Effector memory CD8-positive, alpha-beta T cell (primary cell): ENCODE measurements around the gene TMEM256.

Experiments
- ATAC-seq: fragments of 150-1000 bp; cut with Tn5 transposase; replicated peaks from 2 replicates; pipeline ENCODE4 v1.10.0; 2021; ENCODE audit warnings: mild to moderate bottlenecking, moderate library complexity
- DNase-seq, 3 experiments: peaks; one replicate each; pipeline ENCODE4 v3.0.0; 2021
- H3K27ac Mint-ChIP-seq, 2 donors: one replicate each; pipeline ENCODE4 v1.8.0; 2022; ENCODE audit warnings: mild to moderate bottlenecking in 2 of 2, mixed read lengths in 2 of 2, moderate library complexity in 2 of 2
- H3K27me3 Mint-ChIP-seq, 2 donors: one replicate each; pipeline ENCODE4 v1.8.0; 2022; ENCODE audit warnings: mixed read lengths in 2 of 2
- H3K36me3 Mint-ChIP-seq: one replicate; pipeline ENCODE4 v1.8.0; 2022; ENCODE audit warnings: mild to moderate bottlenecking, moderate library complexity, mixed read lengths; ENCODE audit not compliant: insufficient read depth
- H3K4me1 Mint-ChIP-seq, 2 donors: one replicate each; pipeline ENCODE4 v1.8.0; 2022; ENCODE audit warnings: low read depth in 2 of 2, mixed read lengths in 2 of 2
- H3K4me3 Mint-ChIP-seq, 2 donors: one replicate each; pipeline ENCODE4 v1.8.0; 2022; ENCODE audit warnings: mild to moderate bottlenecking in 2 of 2, mixed read lengths in 2 of 2, moderate library complexity in 2 of 2
- H3K9me3 Mint-ChIP-seq, 2 donors: one replicate each; pipeline ENCODE4 v1.8.0; 2022; ENCODE audit warnings: mixed read lengths in 2 of 2

TMEM256 gene

GRCh38 chr17:7409716-7410115, 5.8 kb upstream of the TMEM256 start:
- Mint-ChIP-seq H3K4me1 (peaks cover 6% of the 10 kb centered on the region in 2 donors), H3K27ac (no peak overlapping the region), H3K27me3 (no peaks in the 10 kb centered on the region), H3K36me3 (peaks cover 9% of the 10 kb centered on the region), H3K4me3 (no peak overlapping the region), H3K9me3 (no peaks in the 10 kb centered on the region)
- no peak for DNase-seq
- no peak for ATAC-seq

- peaks cover 6% of the 10 kb centered on the region in 2 donors for H3K4me1 Mint-ChIP-seq
- H3K36me3 Mint-ChIP-seq, result peaks cover 18% of the 10 kb centered on the region
- DNase-seq (no peak), ATAC-seq (no peak)
- H3K27ac Mint-ChIP-seq, result no peak overlapping the region
- H3K27me3 Mint-ChIP-seq, result no peaks in the 10 kb centered on the region
- H3K4me3 Mint-ChIP-seq, result peak overlapping the region in 1 of 2 donors; percentile 51
- no peaks in the 10 kb centered on the region for H3K9me3 Mint-ChIP-seq
Observed at GRCh38 chr17:7408863-7409262, 5.0 kb upstream of the TMEM256 start.

DNA sequence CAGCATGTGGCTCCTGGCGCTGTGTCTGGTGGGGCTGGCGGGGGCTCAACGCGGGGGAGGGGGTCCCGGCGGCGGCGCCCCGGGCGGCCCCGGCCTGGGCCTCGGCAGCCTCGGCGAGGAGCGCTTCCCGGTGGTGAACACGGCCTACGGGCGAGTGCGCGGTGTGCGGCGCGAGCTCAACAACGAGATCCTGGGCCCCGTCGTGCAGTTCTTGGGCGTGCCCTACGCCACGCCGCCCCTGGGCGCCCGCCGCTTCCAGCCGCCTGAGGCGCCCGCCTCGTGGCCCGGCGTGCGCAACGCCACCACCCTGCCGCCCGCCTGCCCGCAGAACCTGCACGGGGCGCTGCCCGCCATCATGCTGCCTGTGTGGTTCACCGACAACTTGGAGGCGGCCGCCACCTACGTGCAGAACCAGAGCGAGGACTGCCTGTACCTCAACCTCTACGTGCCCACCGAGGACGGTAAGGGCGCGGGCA, 4.4 kb upstream of the TMEM256 start:
- ATAC-seq (peak; percentile 9), DNase-seq (peak in 2 of 3 experiments; percentile 17 to 34)
- H3K9me3 Mint-ChIP-seq, result no peaks in the 10 kb centered on the region
- no peak overlapping the region for H3K27ac Mint-ChIP-seq
- H3K27me3 Mint-ChIP-seq, result no peaks in the 10 kb centered on the region
- peaks cover 6 to 8% of the 10 kb centered on the region in 2 donors for H3K4me1 Mint-ChIP-seq
- peaks cover 18% of the 10 kb centered on the region for H3K36me3 Mint-ChIP-seq
- no peak overlapping the region for H3K4me3 Mint-ChIP-seq

GRCh38 chr17:7407485-7408251, 3.8 kb upstream of the TMEM256 start, which contains the start of gene NLGN2:
NLGN2 (plus strand) TSS chr17:7407845; CDS start chr17:7408256, 411 bp downstream.
- Mint-ChIP-seq H3K4me3 (peak within 1 kb of the TSS in 1 of 2 donors; percentile 47), H3K36me3 (peaks cover 18% of the 10 kb centered on the region), H3K27me3 (no peaks in the 10 kb centered on the region), H3K4me1 (peaks cover 8 to 13% of the 10 kb centered on the region in 2 donors), H3K9me3 (no peaks in the 10 kb centered on the region), H3K27ac (no peak within 1 kb of the TSS)
- ATAC-seq (no peak), DNase-seq (no peak)

DNA sequence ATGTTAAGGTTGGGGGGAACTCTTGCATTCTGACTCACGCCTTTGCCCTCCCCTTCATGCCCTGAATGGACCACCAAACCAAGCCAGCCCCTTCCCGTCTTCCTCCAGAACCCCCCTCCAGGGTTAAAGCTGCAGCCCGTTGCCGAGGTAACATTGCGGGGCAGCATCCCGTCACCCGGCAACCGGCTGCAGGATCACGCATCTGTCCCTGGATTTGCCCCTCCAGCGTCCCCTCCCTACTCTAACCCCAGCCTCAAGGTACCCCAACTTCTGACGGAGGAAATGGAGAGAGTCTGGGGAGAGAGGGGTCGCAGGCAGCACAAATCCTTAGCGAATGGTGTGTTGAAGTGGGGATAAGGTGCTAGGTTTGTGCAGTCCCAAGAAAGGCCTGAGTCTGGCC, 3.2 kb upstream of the TMEM256 start:
- Mint-ChIP-seq H3K9me3 (no peaks in the 10 kb centered on the region), H3K27ac (no peak overlapping the region), H3K36me3 (peaks cover 18% of the 10 kb centered on the region), H3K4me3 (peak overlapping the region in 1 of 2 donors; percentile 47), H3K27me3 (no peaks in the 10 kb centered on the region), H3K4me1 (peaks cover 8 to 13% of the 10 kb centered on the region in 2 donors)
- no peak for ATAC-seq
- DNase-seq, result no peak

GRCh38 chr17:7406235-7406825, 2.4 kb upstream of the TMEM256 start:
- H3K36me3 Mint-ChIP-seq, result peaks cover 18% of the 10 kb centered on the region

GRCh38 chr17:7405350-7406234, 1.7 kb upstream of the TMEM256 start:
- H3K27ac Mint-ChIP-seq, result peak overlapping the region; percentile 64 to 92
- H3K4me1 Mint-ChIP-seq, result peaks cover 10 to 13% of the 10 kb centered on the region in 2 donors
- no peak for ATAC-seq
- H3K27me3 Mint-ChIP-seq, result no peaks in the 10 kb centered on the region
- no peaks in the 10 kb centered on the region for H3K9me3 Mint-ChIP-seq
- H3K36me3 Mint-ChIP-seq, result peaks cover 18% of the 10 kb centered on the region
- no peak for DNase-seq
- peak overlapping the region; percentile 91 to 95 for H3K4me3 Mint-ChIP-seq

More at GRCh38 chr17:7406235-7406825, 2.4 kb upstream of the TMEM256 start:
- peaks cover 10 to 13% of the 10 kb centered on the region in 2 donors for H3K4me1 Mint-ChIP-seq
- ATAC-seq, result no peak
- H3K4me3 Mint-ChIP-seq, result peak overlapping the region; percentile 91 to 95
- DNase-seq, result no peak
- H3K27me3 Mint-ChIP-seq, result no peaks in the 10 kb centered on the region
- no peaks in the 10 kb centered on the region for H3K9me3 Mint-ChIP-seq
- peak overlapping the region; percentile 21 to 64 for H3K27ac Mint-ChIP-seq

- H3K27ac Mint-ChIP-seq, result peak overlapping the region; percentile 88 to 92
- no peak for DNase-seq
- no peaks in the 10 kb centered on the region for H3K9me3 Mint-ChIP-seq
- H3K4me3 Mint-ChIP-seq, result peak overlapping the region; percentile 91 to 95
- H3K27me3 Mint-ChIP-seq, result no peaks in the 10 kb centered on the region
- H3K4me1 Mint-ChIP-seq, result peaks cover 10 to 13% of the 10 kb centered on the region in 2 donors
- peaks cover 18% of the 10 kb centered on the region for H3K36me3 Mint-ChIP-seq
- ATAC-seq, result peak; percentile 56
Observed at GRCh38 chr17:7404737-7405349, 946 bp upstream of the TMEM256 start.

DNA sequence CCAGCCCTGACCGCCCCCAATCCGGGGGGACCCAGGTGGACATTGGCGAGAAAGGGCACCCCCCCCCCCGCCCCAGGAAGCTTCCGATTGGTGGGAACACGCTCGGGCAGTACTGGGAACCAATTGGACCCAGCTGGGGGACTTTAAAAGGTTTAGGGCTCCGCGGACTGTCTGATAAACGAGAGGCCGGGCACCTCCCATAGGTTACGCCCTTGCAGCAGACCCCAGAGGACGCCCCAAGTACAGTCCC, 245 bp downstream of the TMEM256 start:
- H3K27me3 Mint-ChIP-seq, result no peaks in the 10 kb centered on the region
- peak overlapping the region in 1 of 2 donors; percentile 92 for H3K27ac Mint-ChIP-seq
- peak; percentile 19 for ATAC-seq
- peaks cover 18% of the 10 kb centered on the region for H3K36me3 Mint-ChIP-seq
- DNase-seq, result no peak
- H3K4me3 Mint-ChIP-seq, result peak overlapping the region; percentile 91 to 95
- H3K4me1 Mint-ChIP-seq, result peaks cover 10 to 13% of the 10 kb centered on the region in 2 donors
- no peaks in the 10 kb centered on the region for H3K9me3 Mint-ChIP-seq

GRCh38 chr17:7403043-7403726, 712 bp downstream of the TMEM256 start:
- DNase-seq, result no peak
- Mint-ChIP-seq H3K36me3 (peaks cover 18% of the 10 kb centered on the region), H3K27ac (peak overlapping the region in 1 of 2 donors; percentile 92), H3K27me3 (no peaks in the 10 kb centered on the region), H3K4me1 (peaks cover 10 to 13% of the 10 kb centered on the region in 2 donors), H3K9me3 (no peaks in the 10 kb centered on the region), H3K4me3 (peak overlapping the region; percentile 91 to 95)
- no peak for ATAC-seq

GRCh38 chr17:7398612-7399011, 5.3 kb downstream of the TMEM256 start:
- ATAC-seq (no peak), DNase-seq (no peak)
- peaks cover 3% of the 10 kb centered on the region for H3K36me3 Mint-ChIP-seq
- peaks cover 12 to 16% of the 10 kb centered on the region in 2 donors for H3K4me1 Mint-ChIP-seq
- H3K27me3 Mint-ChIP-seq, result no peaks in the 10 kb centered on the region
- H3K4me3 Mint-ChIP-seq, result no peak overlapping the region
- no peaks in the 10 kb centered on the region for H3K9me3 Mint-ChIP-seq
- no peak overlapping the region for H3K27ac Mint-ChIP-seq

DNA sequence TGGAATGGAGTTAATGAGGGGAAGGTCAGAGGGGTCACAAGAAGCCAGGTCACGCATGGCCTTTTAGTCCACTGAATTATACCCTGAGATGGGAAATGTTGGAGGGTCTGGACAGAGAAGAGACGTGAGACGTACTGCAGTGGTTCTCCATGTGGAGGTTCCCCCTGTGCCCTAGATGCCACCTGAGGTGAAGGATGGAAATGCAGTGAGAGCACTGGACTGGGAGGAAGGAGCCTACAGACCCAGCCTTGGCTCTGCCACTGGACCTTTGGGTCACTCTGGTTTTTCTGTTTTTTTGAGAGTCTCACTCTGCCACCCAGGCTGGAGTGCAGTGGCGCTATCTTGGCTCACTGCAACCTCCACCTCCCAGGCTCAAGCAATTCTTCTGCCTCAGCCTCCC, 7.8 kb downstream of the TMEM256 start:
- no peak overlapping the region for H3K27ac Mint-ChIP-seq
- peaks cover 15 to 21% of the 10 kb centered on the region in 2 donors for H3K4me1 Mint-ChIP-seq
- no peaks in the 10 kb centered on the region for H3K9me3 Mint-ChIP-seq
- H3K4me3 Mint-ChIP-seq, result no peak overlapping the region
- peaks cover 12% of the 10 kb centered on the region for H3K36me3 Mint-ChIP-seq
- no peak for ATAC-seq
- no peak for DNase-seq
- no peaks in the 10 kb centered on the region for H3K27me3 Mint-ChIP-seq
